Progenitor cell of endocrine pancreas (in vitro differentiated cells): Measurements from ENCODE around the gene VPS13D. TPM values are rescaled to one million over a fixed set of nuclear protein-coding genes. Genes with fewer than 3 reads are reported as not detected.

Source experiments
- DNase-seq: peaks from one replicate; pipeline ENCODE4 v3.0.0; 2021; ENCODE audit warnings: low spot score; ENCODE audit not compliant: unreplicated experiment
- H3K27ac Mint-ChIP-seq: 2 replicates; pipeline ENCODE4 v1.8.0; 2021; ENCODE audit warnings: mild to moderate bottlenecking, moderate library complexity, mixed read lengths
- H3K27me3 Mint-ChIP-seq: 2 replicates; pipeline ENCODE4 v1.8.0; 2021; ENCODE audit warnings: mixed read lengths
- H3K36me3 Mint-ChIP-seq: 2 replicates; pipeline ENCODE4 v1.8.0; 2022; ENCODE audit warnings: mixed read lengths; ENCODE audit not compliant: insufficient read depth
- H3K4me1 Mint-ChIP-seq: 2 replicates; pipeline ENCODE4 v1.8.0; 2021; ENCODE audit warnings: low read depth, mixed read lengths
- H3K4me3 Mint-ChIP-seq: 2 replicates; pipeline ENCODE4 v1.8.0; 2021; ENCODE audit warnings: low read depth, mild to moderate bottlenecking, moderate library complexity, mixed read lengths
- H3K9me3 Mint-ChIP-seq: 2 replicates; pipeline ENCODE4 v1.8.0; 2021; ENCODE audit warnings: low read depth, mixed read lengths
- total RNA-seq: library from RNA; stranded (reverse); gene quantifications from 2 replicates; pipeline ENCODE4 v1.2.1, GENCODE V29; 2021
- TF ChIP-seq, protein P1 (sequence below): fragments of 200-600 bp; sonication (generic); IDR thresholded peaks from one replicate; pipeline ENCODE4 v1.5.0; 2021; ENCODE audit warnings: antibody characterized with exemption, mild to moderate bottlenecking; ENCODE audit not compliant: unreplicated experiment

Gene VPS13D
- total RNA-seq, 1 donor from 2014 or later, result 41.9 TPM

DNA sequence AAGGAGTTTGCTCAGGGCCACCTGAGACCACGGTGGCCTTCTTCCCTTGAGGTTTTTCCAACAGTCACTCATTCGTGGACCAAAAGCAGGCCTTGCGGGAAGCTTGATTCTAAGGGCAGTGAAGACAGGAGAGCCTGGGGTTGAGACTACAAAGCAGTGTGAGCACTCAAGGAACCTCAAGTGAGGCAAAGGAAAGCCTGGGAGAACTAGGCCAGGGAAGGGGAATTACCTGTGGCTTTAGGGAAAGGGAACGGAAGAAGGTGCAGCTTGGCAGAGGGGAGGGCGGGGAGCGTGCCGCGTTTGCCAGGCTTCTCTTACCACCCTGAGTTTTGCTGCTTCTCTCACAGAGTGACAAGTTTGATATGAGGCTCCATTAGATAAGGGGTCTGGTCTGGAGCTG, 273.9 kb downstream of the VPS13D start:
- H3K9me3 Mint-ChIP-seq, result no peaks in the 10 kb centered on the region
- DNase-seq, result no peak
- H3K4me3 Mint-ChIP-seq, result no peak overlapping the region
- TF ChIP-seq, protein P1, sequence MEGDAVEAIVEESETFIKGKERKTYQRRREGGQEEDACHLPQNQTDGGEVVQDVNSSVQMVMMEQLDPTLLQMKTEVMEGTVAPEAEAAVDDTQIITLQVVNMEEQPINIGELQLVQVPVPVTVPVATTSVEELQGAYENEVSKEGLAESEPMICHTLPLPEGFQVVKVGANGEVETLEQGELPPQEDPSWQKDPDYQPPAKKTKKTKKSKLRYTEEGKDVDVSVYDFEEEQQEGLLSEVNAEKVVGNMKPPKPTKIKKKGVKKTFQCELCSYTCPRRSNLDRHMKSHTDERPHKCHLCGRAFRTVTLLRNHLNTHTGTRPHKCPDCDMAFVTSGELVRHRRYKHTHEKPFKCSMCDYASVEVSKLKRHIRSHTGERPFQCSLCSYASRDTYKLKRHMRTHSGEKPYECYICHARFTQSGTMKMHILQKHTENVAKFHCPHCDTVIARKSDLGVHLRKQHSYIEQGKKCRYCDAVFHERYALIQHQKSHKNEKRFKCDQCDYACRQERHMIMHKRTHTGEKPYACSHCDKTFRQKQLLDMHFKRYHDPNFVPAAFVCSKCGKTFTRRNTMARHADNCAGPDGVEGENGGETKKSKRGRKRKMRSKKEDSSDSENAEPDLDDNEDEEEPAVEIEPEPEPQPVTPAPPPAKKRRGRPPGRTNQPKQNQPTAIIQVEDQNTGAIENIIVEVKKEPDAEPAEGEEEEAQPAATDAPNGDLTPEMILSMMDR, result no peak
- H3K4me1 Mint-ChIP-seq, result peaks cover 3% of the 10 kb centered on the region
- peaks cover 9% of the 10 kb centered on the region for H3K36me3 Mint-ChIP-seq
- H3K27me3 Mint-ChIP-seq, result no peaks in the 10 kb centered on the region
- peak overlapping the region; percentile 60 for H3K27ac Mint-ChIP-seq

GRCh38 chr1:12504601-12505000, 274.8 kb downstream of the VPS13D start:
- H3K4me3 Mint-ChIP-seq, result no peak overlapping the region
- peaks cover 10% of the 10 kb centered on the region for H3K36me3 Mint-ChIP-seq
- peaks cover 3% of the 10 kb centered on the region for H3K4me1 Mint-ChIP-seq
- no peaks in the 10 kb centered on the region for H3K27me3 Mint-ChIP-seq
- TF ChIP-seq, protein P1, result no peak
- H3K27ac Mint-ChIP-seq, result peak overlapping the region; percentile 10
- no peak for DNase-seq
- no peaks in the 10 kb centered on the region for H3K9me3 Mint-ChIP-seq

DNA sequence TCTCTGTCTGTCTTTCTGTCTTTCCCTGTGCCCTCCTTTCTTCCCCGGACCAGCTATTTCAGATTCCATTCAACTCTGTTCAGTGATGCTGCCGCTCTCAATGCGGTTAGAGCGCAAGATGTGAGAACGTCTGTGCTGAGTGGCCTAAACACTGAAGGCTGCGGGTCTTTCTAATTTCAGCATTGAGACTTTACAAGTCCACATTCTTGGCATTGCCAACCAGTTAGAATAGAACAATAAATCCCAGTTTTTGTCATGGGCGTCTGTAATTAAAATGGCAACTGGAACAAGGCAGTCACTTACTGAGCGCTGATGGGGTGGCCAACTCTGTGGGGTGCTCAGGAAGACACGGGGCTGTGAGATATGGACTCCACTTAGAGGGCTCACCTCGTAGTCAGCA, 275.4 kb downstream of the VPS13D start:
- no peak for DNase-seq
- Mint-ChIP-seq H3K36me3 (peaks cover 10% of the 10 kb centered on the region), H3K27ac (no peak overlapping the region), H3K4me1 (peaks cover 3% of the 10 kb centered on the region), H3K27me3 (no peaks in the 10 kb centered on the region), H3K4me3 (no peak overlapping the region), H3K9me3 (no peaks in the 10 kb centered on the region)
- TF ChIP-seq, protein P1, result no peak

DNA sequence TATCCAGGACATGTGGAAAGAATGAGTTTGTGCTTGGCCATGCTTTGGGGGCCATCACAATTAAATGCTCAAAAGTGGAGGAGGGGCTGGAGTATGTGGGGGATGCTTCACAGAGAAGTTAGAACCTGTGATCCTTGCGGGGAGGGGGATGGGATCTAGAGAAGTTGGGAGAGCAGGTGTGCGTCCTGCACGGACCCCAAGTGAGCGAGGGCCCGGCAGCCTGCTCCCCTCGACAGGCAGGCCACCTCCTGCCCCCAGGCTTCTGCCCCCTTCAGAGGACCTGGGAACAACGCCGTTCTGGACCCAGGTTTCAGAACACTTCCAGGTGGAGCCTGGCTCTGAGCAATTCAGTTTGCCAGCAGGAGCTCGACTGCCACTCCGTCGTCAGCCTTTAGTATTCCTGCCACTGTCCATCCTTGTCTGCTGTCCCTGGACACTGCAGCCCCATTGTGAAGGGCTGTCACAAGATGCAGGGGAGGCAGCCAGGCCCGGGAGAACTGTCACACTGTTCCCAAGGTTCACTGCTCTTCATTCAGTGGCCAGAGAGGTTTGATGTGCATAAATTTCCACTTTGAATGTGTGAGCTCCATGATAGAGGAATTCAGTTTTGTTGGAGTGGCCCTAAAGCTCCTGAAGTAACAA, 275.9 kb downstream of the VPS13D start:
- H3K4me3 Mint-ChIP-seq, result no peak overlapping the region
- H3K4me1 Mint-ChIP-seq, result peaks cover 3% of the 10 kb centered on the region
- no peak overlapping the region for H3K27ac Mint-ChIP-seq
- no peaks in the 10 kb centered on the region for H3K27me3 Mint-ChIP-seq
- TF ChIP-seq, protein P1, result no peak
- no peaks in the 10 kb centered on the region for H3K9me3 Mint-ChIP-seq
- peaks cover 10% of the 10 kb centered on the region for H3K36me3 Mint-ChIP-seq
- DNase-seq, result no peak

- Mint-ChIP-seq H3K27me3 (no peaks in the 10 kb centered on the region), H3K4me3 (no peak overlapping the region), H3K27ac (no peak overlapping the region), H3K36me3 (peaks cover 10% of the 10 kb centered on the region), H3K4me1 (peaks cover 3% of the 10 kb centered on the region), H3K9me3 (no peaks in the 10 kb centered on the region)
- TF ChIP-seq, protein P1, result no peak
- no peak for DNase-seq
Observed at GRCh38 chr1:12506281-12507280, 276.8 kb downstream of the VPS13D start.
